GM19328 (cell line): ENCODE results near the gene NUBP2.

Experiments
- ATAC-seq: cut with Tn5 transposase; IDR thresholded peaks from one replicate; pipeline ENCODE4 v1.9.1; 2021; ENCODE audit warnings: mild to moderate bottlenecking, moderate library complexity; ENCODE audit not compliant: unreplicated experiment

The NUBP2 gene

DNA sequence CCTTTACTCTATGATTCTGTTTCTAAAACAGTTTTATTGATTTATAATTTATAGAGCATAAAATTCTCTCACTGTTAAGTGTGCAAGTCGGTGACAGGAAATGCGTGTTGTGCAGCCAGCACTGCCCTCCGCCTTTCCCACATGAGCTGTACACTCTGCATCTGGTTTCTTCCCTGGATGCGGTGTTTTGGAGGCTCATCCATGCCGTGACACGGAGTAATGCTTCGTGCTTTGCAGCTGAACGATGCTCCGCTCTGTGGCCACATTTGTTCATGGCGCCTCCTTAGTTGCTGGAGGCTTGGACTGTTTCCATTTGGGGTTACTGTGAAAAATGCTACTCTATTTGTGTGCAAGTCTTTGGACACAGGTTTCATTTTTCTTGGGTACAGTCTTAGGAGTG lies 17.9 kb downstream of the NUBP2 start:
- ATAC-seq, result no peak

DNA sequence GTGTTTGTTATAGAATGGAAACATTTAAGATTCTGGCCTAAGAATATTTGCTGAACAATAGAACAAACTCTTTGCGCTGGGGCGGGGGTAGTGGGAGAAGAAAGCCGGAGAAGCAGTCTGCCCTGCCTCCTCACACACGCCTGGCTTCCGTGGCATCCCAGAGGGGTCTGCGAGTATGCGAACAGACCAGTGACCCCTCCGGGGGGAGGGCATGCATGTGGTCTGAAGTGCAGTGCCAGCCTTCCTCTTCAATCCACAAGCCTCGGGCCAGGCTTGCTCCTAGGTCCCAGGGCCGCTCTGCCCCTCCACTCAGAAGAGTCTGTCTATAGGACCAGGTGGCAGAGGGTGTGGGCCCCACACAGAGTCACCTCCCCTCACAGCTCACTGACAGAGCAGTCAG lies 24.9 kb downstream of the NUBP2 start:
- no peak for ATAC-seq

DNA sequence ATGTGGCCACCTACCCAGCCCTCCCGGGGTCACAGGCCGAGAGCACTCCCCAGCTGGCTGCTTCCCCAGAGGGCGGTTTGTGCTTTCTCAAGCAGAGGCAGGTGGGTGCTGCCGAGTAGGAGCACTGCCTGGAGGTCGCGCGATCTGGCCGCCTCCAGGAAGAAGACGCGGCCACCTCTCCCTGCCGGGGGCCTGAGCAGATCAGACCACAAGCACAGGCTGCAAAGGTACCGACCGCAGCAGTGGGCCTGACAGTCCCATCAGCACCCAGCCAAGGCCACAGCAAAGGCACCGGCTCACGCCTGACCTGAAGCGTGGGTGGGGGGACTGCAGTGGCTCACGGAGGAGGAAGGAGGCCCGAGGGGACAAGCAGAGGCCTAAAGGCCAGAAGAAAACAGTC lies 25.9 kb downstream of the NUBP2 start:
- ATAC-seq, result no peak

DNA sequence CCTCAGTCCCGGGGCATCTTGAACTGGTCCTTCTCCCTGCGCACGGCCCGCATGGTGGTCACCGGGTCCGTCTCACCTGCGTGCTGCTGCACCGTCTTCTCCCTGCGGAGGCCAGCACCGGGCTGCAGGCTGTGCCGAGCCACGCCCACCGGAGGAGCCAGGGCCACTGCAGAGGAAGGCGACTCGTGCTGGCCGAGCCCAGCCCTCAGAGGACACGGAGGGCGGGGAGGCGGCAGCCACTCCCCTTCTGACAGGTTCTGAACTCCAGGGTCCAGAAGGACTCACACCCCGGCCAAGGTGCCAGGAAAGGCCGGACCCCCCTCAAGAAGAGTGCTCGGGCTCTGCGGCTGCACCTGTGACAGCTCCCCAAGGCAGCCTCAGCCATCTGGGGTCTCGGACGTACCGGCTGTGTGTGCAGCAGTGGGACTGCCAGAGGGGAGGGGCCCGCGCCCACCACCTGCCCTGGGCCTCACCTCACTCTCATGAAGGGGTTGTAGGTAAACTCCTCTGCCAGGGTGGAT lies 26.6 kb downstream of the NUBP2 start:
- ATAC-seq, result no peak

DNA sequence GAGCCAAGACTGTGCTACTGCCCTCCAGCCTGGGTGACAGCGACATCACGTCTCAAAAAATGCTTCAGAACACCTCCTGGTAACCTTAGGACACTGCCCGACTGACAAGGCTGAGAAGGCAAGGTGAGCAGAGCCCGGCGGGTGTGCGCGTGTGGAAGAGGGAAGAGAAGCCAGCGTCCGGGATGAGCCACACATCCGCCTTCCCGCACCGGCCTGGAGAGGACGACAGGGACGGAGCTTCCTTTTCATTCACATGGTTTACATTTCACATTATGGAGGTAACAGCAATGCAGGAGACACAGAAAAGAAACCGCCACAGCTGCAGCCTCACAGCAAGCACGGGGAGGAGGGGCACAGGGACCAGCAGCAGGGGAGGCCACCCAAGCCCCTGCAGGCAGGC lies 27.3 kb downstream of the NUBP2 start:
- no peak for ATAC-seq

DNA sequence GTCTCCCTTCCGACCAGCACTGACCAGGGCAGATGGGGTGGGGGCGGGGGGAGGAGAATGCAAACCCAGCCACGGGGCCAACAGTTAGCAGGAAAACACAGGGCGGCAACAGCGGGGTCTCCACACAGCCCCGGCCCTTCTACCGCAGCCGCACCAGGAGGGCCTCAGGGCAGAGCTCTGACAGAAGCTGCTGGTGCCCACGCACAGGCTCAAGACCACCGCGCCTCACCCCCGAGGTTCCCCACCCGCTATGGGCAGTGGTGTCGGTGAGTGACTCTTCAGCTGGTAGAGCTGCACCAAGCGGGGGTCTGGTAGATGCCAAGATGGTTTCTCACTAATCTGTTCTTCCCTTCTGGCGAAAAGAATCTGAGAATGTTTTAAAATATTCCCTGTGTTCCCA lies 27.8 kb downstream of the NUBP2 start:
- no peak for ATAC-seq

DNA sequence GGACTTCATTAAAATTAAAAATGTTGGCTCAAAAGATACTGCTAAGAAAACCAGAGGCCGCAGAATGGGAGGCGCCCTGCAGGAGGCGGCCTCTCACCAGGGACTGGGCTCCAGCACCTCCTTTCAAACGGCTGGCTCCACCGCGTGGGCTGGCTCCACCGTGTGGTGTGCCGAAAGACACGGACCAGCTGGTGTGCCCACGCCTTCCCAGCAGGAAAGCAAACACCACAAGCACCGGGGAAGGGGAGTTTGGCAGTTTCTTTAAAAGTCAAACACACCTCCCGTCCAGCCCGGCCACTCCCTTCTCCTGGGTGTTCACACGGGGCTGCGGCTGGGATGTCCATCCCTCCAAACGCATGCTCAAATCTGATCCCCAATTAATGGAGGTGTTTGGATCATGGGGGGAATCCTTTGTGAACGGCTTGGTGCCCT lies 30.0 kb downstream of the NUBP2 start:
- no peak for ATAC-seq

DNA sequence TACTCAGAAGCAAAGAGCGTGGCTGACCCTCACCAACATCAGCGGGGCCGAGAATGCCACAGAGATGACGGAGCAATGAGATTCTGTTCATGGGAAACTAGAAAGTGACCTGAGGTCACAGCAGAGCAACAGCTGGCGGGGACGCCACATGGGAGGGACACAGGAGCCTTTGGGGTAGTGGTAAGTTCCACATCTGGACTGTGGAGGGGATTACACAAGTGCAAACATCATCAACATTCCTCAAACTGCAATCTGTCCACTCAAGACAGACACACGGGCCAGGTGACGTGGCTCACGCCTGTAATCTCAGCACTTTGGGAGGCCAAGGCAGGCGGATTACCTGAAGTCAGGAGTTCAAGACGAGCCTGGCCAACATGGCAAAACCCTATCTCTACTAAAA lies 32.7 kb downstream of the NUBP2 start:
- ATAC-seq, result no peak

DNA sequence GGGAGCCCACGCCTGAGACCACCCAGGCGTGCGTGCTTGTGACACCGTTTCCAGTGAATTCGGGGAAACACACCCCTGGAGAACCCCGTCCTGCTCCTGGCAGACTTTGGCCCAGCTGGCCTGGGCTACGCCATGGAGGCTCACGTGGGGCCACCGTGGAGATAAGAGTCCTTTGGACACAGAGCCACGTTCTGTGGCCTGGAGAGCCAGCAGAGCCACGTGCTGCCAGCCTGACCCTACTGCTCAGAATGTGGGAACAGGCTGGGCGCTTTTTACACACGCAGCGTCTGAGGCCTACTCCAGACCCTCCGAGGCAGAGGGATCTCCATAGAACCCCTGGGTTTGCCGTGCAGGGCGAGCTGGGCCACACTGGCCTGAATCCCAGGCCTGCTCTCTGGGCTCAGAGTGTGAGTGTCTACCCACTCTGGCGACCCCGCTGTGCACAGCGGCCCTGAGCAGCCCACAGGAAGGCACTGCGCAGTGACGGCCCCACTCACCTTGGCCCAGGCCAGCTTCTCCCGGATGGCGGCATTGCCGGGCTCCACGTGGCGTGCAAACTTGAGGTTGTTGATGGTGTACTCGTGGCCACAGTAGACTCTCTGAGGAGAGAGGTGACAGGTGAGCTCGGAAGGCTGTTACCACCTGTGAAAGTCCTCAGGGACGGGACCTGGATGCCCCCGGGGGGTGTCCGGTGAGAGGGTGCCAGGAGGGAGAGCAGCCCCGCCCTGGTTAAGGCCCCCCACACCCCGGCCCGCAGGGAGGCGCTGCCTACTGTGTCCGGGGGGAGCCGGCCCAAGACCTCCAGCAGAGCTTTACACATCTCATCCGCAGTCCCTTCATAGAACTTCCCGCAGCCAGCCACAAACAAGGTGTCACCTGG lies 33.9 kb downstream of the NUBP2 start:
- ATAC-seq, result no peak

DNA sequence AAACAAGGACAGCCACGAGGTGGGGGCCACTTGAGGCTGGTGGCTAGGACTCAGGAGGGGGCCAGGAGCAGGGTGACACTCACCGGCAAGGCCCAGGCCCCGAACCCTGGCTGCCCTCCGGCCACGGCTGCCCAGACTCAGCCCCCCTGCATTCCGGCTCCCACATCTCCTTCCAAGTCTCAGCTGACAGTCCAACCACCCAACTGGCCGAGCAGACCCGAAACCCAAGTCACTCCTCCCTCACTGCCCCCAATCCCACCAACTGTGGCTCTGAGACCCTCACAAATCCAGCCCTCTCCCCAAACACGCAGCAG lies 34.5 kb downstream of the NUBP2 start:
- ATAC-seq, result no peak

DNA sequence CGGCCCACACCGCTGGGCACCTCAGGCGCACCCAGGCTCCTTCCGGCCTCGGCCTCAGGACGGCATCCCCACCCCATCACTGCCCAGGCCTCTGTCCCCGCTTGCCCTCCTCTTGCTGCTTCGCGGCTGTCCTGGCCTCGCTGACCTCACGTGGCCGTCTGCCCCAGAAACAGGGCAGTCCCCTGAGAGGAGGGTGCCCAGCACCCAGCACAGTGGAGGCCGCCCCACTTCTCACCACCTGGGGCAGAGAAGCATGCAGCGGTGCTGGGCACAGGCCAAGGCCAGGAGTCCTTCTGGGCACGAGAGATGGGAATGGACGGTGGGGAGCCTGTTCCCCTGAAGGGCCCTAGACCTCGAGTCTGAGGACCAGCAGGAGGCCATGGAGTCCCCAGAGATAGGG lies 35.0 kb downstream of the NUBP2 start:
- ATAC-seq, result no peak

DNA sequence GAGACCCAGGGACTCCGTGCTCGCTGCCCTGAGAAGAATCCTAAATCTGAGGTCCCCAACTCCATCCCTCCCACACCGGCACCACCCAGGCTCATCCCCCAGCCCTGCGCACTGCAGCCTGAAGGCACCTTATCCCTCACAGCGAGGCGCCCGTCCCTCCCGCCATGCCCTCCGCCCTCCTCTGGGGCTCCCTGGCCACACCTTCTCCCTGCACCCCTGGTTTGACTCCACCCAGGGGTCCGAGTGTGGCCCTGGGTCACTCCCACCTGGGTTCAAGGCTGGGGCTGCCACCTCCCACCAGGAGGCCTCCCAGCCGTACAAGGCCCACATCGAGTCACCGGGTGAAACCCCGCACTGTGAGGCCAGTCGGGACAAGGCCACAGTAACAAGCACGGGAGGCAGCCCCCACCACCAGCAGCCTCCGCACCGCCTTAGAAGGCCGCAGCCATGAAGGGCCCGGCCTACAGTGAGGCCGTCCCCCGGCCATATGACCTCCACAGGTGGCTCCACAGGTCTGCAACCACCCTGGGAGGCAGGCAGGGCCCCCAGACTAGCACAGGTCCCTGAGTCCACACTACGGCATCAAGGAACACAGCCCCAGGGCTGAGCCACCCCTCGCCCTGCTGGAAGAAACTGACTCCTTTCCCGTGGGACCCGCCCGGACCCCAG lies 35.6 kb downstream of the NUBP2 start:
- ATAC-seq, result no peak

DNA sequence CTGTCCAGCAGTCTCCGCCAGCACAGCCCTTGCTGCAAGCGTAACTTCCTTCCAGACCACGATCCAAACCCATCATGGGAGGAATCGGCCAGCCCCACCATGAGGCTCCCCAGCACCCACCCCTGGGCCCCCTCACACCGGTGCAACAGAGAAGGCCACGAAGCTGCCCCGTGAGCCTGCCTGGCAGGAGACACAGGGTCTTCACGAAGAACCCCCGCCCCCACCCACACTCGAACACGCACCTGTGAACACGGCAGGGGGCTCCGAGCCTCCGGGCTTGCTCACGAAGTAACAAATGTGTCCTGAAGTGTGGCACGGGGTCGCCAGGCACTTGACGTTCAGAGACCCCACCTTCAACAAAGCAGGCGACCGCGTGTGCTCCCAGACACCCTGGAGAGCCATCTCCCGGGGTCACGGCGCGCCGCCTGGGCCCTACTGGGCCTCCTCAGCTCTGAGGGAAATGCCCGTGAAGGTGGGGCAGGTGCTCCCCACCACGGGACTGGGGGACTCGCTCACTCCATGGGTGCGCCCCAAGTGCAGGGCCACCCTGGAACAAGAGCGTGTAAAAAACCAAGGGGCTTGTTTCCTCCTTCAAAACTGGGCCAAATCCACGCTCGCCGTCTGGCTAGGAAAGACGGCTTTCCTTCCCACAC lies 36.2 kb downstream of the NUBP2 start:
- ATAC-seq, result no peak

DNA sequence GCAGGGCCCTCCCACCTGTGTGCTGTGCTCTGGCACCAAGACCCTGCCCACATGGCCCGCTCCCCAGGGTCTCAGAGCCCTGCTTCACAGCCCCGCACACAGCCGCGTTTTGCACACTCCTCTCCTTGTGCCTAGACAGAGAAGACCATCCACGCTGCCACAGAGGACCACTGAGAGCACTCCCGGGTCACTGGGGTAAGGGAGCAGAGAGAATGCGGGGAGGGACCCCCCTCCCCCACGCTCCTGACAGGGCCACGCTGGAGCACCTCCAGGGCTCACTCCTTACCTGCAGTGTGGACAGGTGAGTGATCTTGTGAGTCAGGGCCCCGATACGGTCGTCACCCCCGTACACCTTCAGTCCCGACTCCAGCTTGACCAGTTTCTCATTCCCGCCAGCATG lies 36.9 kb downstream of the NUBP2 start:
- ATAC-seq, result no peak

DNA sequence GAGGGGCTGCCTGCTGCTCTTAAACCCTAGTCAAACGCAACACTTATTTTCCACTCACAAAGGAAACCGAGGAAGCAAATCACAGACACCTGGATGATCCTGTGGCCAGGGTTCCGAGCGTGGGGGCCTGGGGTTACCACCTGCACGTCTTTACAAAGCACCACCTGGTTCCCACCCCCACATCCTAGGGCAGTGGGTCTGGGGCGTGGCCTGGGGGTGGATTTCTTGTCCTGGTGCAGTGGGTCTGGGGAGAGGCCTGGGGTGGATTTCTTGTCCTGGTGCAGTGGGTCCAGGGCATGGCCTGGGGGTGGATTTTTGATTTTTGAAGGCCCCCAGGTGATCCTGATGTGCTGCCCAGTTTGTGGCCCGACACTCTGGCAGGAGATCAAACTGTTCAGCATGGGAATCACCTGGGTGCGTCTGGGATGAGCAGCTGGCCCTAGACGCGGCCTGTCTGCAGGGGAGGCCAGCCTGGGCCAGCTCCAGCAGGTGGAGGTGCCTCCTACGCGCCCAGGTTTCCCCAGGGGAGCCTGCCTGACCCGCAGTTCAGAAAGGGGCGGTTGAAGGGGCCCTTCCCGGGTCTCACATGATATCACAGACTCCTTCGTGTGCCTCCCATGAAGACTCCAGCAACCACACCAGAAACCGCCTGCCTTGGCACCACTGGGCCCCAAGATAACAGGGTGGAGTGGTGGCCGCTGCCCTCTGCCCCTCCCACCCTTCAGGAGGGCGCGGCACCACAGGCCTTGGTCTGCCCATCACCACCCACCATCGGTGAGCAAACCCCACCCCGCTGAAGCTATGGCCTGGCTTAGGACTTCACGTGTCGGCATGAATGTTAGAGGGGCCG lies 37.6 kb downstream of the NUBP2 start:
- ATAC-seq, result no peak

DNA sequence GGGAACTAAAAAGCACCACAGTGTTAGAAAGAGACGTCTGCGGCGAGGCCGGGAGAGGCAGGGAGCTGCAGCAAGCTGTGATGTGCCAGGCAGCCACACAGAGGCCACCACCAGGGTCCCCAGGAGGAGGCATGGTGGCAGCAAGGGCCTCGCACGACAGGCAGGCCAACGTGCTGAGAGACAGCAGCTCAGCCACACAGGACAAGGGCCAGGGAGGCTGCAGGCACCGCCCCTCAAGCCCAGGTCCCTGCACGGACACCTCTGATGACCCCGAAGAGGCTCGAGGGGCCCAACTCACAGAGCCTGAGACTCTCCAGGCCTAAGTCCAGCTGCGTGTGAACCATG lies 38.2 kb downstream of the NUBP2 start:
- ATAC-seq, result no peak

DNA sequence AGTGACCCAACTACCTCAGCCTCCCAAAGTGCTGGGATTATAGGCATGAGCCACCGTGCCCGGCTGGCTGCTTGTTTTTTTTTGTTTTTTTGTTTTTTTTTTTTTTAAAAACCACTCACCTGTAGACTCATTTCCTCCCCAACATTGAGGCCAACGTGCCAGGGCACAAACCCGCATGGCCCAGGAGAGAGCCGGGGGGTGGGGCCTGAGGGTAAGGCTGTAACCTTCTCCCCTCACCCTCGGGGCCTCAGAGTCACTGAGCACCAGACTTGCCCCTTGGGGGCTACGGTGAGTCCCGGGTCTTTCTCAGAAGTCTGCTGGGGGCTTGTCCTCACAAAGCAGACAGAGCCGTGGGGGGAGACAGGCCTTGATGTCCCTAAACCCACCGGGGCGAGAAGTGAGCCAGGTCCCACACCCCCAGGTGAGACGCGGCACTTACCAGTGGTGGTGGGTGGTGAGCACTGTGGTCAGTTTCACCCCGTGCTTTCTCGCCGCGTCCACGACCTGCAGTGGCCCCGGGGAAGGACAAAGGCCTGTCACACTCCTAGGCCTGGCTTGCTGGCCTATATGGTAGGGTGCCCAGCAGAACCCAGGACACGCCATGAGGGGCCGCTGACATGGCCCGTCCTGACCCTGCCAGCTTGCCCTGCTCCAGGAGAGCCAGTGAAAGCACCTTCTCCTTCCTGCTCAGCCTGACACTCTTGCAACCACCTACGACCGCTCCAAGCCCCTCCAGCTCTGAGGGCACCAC lies 39.3 kb downstream of the NUBP2 start:
- ATAC-seq, result no peak

DNA sequence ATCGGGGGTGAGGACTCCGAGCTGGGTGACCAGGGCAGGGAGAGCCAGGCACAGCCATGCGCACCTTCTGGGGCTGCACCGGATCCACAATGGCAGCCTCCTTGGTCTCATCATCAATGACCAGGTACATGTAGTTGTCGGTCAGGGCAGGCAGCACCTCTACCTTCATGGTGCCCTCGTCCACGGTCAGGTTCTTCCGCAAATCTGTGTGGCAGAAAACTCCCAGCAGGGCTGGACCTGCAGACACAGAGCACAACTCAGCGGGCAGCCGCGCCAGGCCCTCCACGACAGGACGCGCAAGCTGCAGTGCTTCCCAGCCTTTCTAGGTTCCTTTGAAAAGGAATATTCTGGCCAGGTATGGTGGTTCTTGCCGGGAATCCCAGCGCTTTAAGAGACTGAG lies 40.0 kb downstream of the NUBP2 start:
- ATAC-seq, result no peak

DNA sequence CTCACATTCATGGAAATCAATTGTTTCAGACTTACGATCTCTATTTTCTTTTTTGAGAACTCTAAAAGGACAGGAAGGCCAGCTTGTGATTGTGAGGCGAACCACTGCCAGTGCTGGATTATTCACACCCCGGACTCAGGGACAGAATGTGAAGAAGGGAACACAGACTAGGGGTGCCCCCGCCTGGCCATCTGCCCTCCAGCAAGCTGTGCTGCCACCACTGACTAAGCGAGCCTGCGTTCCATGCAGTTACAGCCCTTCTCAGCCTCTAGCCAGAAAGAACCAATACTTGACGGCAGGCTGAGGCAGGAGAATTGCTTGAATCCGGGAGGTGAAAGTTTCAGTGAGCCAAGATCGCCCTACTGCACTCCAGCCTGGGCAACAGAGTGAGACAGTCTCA lies 41.1 kb downstream of the NUBP2 start:
- ATAC-seq, result no peak

DNA sequence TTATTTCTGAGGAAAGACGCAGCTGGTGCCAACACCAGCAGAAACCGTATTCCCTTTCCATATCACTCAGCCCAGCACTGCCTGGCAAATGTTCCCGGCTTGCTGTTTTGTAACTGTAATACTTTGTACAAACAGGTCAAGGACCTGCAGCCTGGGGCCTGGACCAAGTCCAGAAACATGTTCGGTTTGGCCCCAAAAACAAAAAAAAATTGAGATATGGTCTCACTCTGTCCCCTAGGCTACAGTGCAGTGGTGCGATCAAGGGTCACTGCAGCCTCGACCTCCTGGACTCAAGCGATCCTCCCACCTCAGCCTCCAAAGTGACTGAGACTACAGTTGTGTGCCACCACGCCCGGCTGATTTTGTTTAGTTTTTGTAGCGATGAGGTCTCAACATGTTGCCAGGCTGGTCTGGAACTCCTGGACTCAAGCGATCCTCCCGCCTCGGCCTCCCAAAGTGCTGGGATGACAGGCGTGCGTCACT lies 42.7 kb downstream of the NUBP2 start:
- ATAC-seq, result no peak
